ENCODE measurements around the gene DUSP28.

Gene DUSP28

GRCh38 chr2:240588006-240588655, 28.0 kb downstream of the DUSP28 start:
- no peak for TF ChIP-seq CTCF (conservative IDR thresholded peaks at IDR 0.05)
- peak overlapping the region; percentile 86 for H3K27ac ChIP-seq

GRCh38 chr2:240588669-240589068, 28.5 kb downstream of the DUSP28 start:
- H3K27ac ChIP-seq, result no peak overlapping the region; the same call in 1 of the 2 replicates
- no peak for TF ChIP-seq CTCF (conservative IDR thresholded peaks at IDR 0.05)

- TF ChIP-seq CTCF (conservative IDR thresholded peaks at IDR 0.05), result no peak
- no peak overlapping the region for H3K27ac ChIP-seq
These were observed 29.2 kb downstream of the DUSP28 start for GRCh38 chr2:240589375-240589774.

GRCh38 chr2:240589850-240590525, 29.8 kb downstream of the DUSP28 start:
- TF ChIP-seq CTCF (conservative IDR thresholded peaks at IDR 0.05), result no peak

GRCh38 chr2:240590681-240591111, 30.5 kb downstream of the DUSP28 start:
- no peak overlapping the region for H3K27ac ChIP-seq
- TF ChIP-seq CTCF (conservative IDR thresholded peaks at IDR 0.05), result no peak

More at GRCh38 chr2:240589850-240590525, 29.8 kb downstream of the DUSP28 start:
- H3K27ac ChIP-seq, result no peak overlapping the region

GRCh38 chr2:240591226-240591625, 31.1 kb downstream of the DUSP28 start:
- no peak overlapping the region for H3K27ac ChIP-seq
- no peak for TF ChIP-seq CTCF (conservative IDR thresholded peaks at IDR 0.05)

- TF ChIP-seq CTCF (conservative IDR thresholded peaks at IDR 0.05), result no peak
- H3K27ac ChIP-seq, result no peak overlapping the region
These were observed 31.6 kb downstream of the DUSP28 start for GRCh38 chr2:240591784-240592183.
